ENCODE measurements around the gene CEL. TPM values are rescaled to one million over a fixed set of nuclear protein-coding genes. Genes with fewer than 3 reads are reported as not detected.

CEL gene
- total RNA-seq, 1 experiment from 2014 or later = 6.9 TPM

DNA sequence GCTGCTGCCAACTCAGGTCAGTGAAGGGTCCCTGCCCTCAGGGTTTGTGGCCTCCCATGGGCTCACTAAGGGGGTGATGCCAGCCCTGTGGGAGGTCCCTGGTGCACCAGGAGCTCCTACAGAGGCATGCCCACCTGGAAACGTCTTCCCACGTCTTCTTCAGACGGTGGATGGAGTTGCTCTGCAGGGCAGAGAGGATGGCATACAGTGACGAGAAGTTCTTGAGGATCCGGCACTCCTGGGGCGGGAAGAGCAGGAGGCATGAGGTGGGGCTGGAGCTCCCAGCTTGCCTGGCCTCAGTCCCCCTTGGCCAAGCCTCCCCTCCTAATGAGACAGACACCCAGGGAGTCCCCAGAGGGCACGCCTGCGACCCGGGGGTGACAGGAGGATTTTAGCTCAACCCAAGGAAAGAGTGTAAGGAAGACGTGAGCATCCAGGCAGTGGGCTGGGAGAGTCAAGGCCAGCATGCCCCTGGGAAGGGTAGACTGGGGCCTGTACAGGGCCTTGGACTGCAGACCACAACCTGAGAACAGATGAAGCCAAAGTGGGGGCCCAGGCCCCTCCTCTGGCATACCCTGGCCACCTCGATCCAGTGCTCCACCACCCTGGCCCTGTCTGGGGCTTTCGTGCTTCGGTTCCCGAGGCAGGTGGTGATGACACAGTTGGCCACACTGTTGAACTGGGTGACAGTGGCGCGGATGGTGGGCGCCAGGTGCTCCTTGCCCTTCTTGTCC lies 44.9 kb downstream of the CEL start:
- H3K27ac ChIP-seq (ENCODE audit: low read depth, low read length) = no peak overlapping the region
- no peaks in the 10 kb centered on the region for H3K9me2 ChIP-seq (ENCODE audit: insufficient read depth)
- ChIA-PET RAD21 (ENCODE audit: low non-redundant PET in 1 of 2, low total read pairs in 2 of 2, uncharacterized antibody in 2 of 2, unreplicated experiment in 2 of 2) (no interaction called here), POLR2A (no interaction called here), CTCF (interaction anchor here (2.1 kb wide), 1 partner anchor 38 kb away, joined by 7 read pairs; no protein-coding TSS in a partner anchor)
- no peak overlapping the region for H3K9ac ChIP-seq (ENCODE audit: low read length)
- H3K9me3 ChIP-seq (ENCODE audit: control insufficient read depth in 1 of 2, insufficient read depth in 1 of 2, low read depth in 1 of 2, low read length in 2 of 2) = no peaks in the 10 kb centered on the region
- no peak overlapping the region for H3K4me3 ChIP-seq (replicated peaks in 1 of 2; ENCODE audit: low read depth in 1 of 2, low read length in 2 of 2)
- no TSS peak for BruUV-seq (replicated peaks)
- DNase-seq (ENCODE audit: low read depth, low spot score) = no peak
- H2AFZ ChIP-seq (ENCODE audit: low read depth, low read length, poor library complexity, severe bottlenecking) = no peak overlapping the region
- TF ChIP-seq POLR2A (IDR thresholded peaks at IDR 0.05; ENCODE audit: borderline replicate concordance, extremely low read depth, insufficient read depth, insufficient read length) (no peak), TCF7L2 (IDR thresholded peaks at IDR 0.05; ENCODE audit: borderline replicate concordance, extremely low read depth, insufficient read depth, insufficient read length) (no peak), JUND (IDR thresholded peaks at IDR 0.05) (no peak), SIN3A (IDR thresholded peaks at IDR 0.05; ENCODE audit: low read depth) (no peak), SP1 (IDR thresholded peaks at IDR 0.05; ENCODE audit: low read depth) (no peak), POLR2AphosphoS5 (IDR thresholded peaks at IDR 0.05; ENCODE audit: low read depth, low read length) (no peak), ELF1 (IDR thresholded peaks at IDR 0.05; ENCODE audit: borderline replicate concordance, low read depth) (no peak), EZH2 (IDR thresholded peaks at IDR 0.05) (no peak), CEBPB (IDR thresholded peaks at IDR 0.05; ENCODE audit: low read depth) (no peak), YY1 (IDR thresholded peaks at IDR 0.05; ENCODE audit: extremely low read depth, insufficient replicate concordance, low read depth, low read length) (no peak)
- TF ChIP-seq, protein P1, sequence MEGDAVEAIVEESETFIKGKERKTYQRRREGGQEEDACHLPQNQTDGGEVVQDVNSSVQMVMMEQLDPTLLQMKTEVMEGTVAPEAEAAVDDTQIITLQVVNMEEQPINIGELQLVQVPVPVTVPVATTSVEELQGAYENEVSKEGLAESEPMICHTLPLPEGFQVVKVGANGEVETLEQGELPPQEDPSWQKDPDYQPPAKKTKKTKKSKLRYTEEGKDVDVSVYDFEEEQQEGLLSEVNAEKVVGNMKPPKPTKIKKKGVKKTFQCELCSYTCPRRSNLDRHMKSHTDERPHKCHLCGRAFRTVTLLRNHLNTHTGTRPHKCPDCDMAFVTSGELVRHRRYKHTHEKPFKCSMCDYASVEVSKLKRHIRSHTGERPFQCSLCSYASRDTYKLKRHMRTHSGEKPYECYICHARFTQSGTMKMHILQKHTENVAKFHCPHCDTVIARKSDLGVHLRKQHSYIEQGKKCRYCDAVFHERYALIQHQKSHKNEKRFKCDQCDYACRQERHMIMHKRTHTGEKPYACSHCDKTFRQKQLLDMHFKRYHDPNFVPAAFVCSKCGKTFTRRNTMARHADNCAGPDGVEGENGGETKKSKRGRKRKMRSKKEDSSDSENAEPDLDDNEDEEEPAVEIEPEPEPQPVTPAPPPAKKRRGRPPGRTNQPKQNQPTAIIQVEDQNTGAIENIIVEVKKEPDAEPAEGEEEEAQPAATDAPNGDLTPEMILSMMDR (IDR thresholded peaks at IDR 0.05 in 2 of 3, conservative IDR thresholded peaks at IDR 0.05 in 1 of 3; ENCODE audit: borderline replicate concordance in 1 of 3, insufficient read depth in 1 of 3, low read depth in 2 of 3, low read length in 2 of 3) = no peak
- no peaks in the 10 kb centered on the region for H3K4me1 ChIP-seq (ENCODE audit: control insufficient read depth in 1 of 2, insufficient read depth in 2 of 2, low read length in 2 of 2)
- no peak overlapping the region for H3K4me2 ChIP-seq (ENCODE audit: low read length)
- intact Hi-C loops (cut with micrococcal nuclease) = no loop called here
- no peaks in the 10 kb centered on the region for H4K20me1 ChIP-seq (ENCODE audit: insufficient read depth)
- H3K79me2 ChIP-seq (ENCODE audit: insufficient read depth, low read length) = no peaks in the 10 kb centered on the region
- ATAC-seq = no peak
- H3K27me3 ChIP-seq (ENCODE audit: insufficient read depth, low read length) = no peaks in the 10 kb centered on the region
- H3K36me3 ChIP-seq (ENCODE audit: control insufficient read depth in 1 of 2, insufficient read depth in 2 of 2, low read length in 2 of 2) = peaks cover 24 to 50% of the 10 kb centered on the region in 2 experiments
